SKM-1 (cell line): Measurements from ENCODE around the gene IFIT1B.
"Not testable (repeated sequence)": the region's sequence is repeated elsewhere in the genome, so short reads cannot be mapped to it uniquely, and the experiment has no call there.

Experiments used
- DNase-seq: peaks from one replicate; lab custom pipeline; 2025; ENCODE audit not compliant: unreplicated experiment; lab: John Stamatoyannopoulos, UW

IFIT1B gene

DNA sequence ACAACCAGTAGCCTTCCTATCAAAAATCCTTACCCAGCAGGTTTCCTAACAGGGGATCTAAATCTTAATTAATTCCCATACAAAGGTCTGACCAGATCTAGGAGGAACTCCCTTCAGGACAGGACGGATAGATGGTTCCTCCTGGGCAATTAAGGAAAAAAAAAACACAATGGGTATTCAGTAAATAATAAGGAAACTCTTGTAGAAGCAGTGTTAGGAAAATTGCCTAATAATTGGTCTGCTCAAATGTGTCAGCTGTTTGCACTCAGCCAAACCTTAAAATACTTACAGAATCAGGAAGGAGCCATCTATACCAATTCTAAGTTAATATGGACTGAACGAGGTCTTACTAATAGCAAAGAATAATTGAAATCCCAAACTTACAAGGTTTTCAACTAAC is 33.3 kb downstream of the IFIT1B start:
- not testable (repeated sequence) for DNase-seq

DNA sequence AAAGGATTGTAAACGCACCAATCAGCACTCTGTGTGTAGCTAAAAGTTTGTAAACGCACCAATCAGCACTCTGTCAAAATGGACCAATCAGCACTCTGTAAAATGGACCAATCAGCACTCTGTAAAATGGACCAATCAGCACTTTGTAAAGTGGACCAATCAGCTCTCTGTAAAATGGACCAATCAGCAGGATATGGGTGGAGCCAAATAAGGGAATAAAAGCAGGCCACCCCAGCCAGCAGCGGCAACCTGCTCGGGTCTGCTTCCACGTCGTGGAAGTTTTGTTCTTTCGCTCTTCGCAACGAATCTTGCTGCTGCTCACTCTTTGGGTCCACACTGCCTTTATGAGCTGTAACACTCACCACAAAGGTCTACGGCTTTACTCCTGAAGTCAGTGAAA is 34.4 kb downstream of the IFIT1B start:
- DNase-seq: not testable (repeated sequence)

GRCh38 chr10:89413398-89413912 is 35.6 kb downstream of the IFIT1B start:
- DNase-seq: no peak

GRCh38 chr10:89414146-89414878 is 36.5 kb downstream of the IFIT1B start, which contains the start of gene IFIT5:
IFIT5 (plus strand) TSS chr10:89414568; CDS start chr10:89414799, 231 bp downstream.
- DNase-seq: peak; percentile 42

GRCh38 chr10:89414879-89415821 is 37.3 kb downstream of the IFIT1B start:
- DNase-seq: no peak

DNA sequence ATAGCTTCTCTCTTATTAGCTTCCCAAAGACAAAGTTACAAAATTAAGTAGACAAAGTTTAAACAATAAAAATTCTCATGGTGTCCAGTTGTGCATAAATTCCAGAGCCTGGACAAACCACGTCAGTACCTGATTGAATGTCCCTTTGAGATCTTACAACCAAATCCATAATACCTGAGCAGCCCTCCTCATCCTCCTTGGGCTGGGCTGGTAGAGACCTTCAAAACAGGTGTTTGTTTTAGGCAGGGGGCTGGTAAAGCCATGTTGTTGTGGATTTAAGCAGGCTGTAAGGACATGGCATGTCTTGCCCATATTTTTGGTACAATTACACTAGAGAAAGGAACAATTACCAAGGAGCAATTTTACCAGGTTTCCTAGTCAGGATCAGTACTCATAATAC is 38.6 kb downstream of the IFIT1B start:
- DNase-seq: no peak

GRCh38 chr10:89419548-89419947 is 41.7 kb downstream of the IFIT1B start:
- no peak for DNase-seq

DNA sequence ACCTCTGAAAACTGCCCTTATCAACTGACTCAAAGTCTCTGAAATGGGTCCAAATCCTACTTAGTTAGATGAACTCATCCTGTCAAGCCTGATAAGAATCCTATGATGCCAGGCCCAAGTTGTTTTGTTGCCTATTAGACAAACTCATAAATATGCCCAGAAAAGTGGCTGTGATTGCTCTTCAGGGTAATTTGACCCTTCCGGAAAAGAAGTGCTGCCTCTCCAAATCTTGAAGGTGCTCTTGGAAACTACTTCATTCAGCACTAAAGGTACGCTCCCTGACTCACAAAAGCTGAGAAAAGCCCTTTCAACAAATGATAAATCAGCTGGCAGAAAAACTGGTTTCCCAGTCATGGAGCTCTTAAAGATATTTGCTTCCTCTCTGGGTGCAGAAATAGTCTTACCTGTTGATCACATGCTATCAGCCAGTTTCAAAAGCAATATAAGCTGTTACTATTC is 43.2 kb downstream of the IFIT1B start:
- DNase-seq: no peak

- no peak for DNase-seq
Measured at GRCh38 chr10:89425000-89425399, 47.1 kb downstream of the IFIT1B start.

DNA sequence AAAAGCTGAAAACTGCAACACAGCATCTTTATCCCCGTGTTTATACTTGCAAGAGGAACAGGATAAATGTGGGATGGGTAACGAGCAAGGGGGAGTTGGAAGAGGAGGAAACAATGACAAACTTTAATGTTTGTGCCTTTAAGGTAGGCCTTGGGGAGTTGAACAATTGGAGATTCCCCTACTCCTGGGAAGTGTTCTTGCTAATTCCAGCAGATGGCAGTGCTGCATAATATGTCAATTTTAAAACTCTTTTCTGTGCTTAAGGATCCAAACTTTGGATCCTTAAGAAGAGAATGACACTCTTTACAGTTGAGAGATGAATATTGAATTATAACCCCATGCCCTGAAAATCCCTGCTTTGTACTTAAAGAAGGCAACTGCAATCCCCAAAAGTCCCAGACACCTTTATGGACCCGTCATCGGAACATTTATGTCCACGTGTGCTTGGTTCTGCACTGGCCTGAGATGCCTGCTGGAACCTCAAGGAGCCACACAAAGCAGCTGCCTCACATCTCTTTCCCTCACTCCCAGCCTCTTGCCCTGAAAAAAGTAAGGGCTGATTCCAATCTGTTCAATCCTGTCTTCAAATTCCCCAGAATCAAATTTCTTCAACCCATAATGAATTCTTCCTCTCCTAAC is 48.5 kb downstream of the IFIT1B start:
- peak; percentile 41 for DNase-seq

- DNase-seq: no peak
Measured at GRCh38 chr10:89427629-89428028, 49.8 kb downstream of the IFIT1B start.

- no peak for DNase-seq
Measured at GRCh38 chr10:89428877-89429276, 51.0 kb downstream of the IFIT1B start.

GRCh38 chr10:89431977-89432376 is 54.1 kb downstream of the IFIT1B start:
- no peak for DNase-seq
